ENCODE results near the gene MAJIN.
"Not testable (repeated sequence)": the region's sequence is repeated elsewhere in the genome, so short reads cannot be mapped to it uniquely, and the experiment has no call there.

Gene MAJIN

DNA sequence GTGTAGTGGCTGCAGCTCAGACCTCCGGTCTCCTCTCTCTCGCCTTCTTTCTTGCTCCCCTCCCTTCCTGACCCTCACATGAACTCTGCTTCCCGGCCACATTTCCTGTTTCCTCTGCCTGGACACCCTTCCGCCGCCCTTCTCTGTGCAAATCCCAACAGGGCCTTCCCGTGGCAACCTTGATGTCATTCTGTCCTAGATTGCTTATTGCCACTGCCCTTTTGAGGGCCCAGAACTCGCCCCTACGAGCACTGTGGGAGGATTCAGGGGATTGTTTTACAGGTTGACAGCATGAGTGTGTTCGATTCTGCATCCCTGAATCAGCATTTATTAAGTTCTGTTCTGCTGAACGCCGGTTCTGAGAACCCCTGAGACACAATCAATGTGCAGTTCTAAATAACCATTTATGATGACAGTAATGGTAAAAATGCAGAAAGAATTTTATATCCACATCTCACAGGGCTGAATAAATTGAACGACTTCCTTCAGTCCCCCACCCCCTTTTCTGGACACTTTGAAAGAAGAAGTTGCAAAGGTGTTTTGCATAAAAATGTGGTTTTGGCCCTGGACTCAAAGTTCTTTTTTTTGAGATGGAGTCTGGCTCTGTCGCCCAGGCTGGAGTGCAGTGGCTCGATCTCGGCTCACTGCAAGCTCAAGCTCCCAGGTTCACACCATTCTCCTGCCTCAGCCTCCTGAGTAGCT is 18.5 kb upstream of the MAJIN start:
- peak; percentile 50 for DNase-seq (ENCODE audit: low read depth)

DNA sequence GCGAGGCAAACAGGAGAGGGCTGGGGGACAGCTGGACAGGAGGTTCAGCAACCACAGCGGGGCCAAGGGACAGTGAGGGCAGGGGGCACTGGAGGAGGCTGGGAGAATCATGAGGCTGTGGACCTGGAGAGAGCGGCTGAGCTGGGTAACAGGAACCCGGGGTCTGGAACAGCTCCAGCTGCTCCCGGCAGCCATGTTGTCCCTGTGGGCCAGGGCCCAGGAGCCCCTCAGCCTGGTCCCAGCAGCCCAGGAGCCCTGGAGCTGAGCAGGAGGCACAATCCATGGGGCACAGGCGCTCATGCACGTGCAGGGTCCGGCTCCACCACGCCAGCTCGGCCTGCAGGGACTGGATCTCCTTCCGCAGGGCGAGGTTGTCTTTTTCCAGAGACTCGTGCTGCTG is 17.5 kb upstream of the MAJIN start:
- no peak for DNase-seq (ENCODE audit: low read depth)

DNA sequence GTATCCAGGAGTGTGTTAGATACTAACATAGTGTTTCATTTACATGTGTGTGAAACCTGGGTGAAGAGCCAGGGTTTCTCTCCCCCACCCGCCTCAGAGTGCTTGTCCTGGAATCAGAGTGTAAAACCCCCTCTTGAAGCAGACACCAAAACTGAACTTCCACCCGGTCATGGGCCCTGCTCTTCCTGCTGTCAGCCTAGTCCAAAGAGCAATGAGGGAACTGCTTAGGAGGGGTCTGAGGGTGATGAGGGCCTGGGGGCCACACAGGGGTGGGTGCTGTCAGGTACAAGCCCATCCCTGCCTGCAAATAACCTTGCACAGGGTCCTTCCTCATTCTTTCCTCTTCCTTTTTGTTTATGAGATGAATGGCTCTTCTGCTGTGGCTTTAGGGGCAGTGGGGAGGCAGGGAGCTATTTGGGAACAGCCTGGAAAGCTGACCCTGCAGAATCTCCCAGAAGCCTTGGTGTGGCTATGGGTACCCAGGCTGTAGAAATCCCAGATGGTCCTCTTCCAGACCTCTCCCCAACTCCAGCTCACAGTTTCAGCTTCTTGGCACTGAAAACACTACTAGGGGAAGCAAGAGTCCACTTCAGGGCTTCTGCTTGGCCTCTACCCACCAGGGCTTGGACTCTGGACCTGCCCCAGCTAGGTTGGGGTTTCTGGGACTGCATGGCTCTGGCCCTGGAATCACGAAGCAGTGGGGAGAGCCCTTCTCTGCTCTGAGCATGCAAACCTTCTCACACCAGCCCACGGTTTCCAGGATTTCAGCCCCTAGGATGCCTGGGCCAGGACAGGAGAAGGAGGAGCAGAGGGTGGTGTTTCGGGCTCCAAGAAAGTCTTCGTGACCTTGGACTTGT is 16.3 kb upstream of the MAJIN start:
- DNase-seq (ENCODE audit: low read depth) = no peak

- not testable (repeated sequence) for DNase-seq (ENCODE audit: low read depth)
These were observed 11.4 kb upstream of the MAJIN start for GRCh38 chr11:64983339-64983738.

DNA sequence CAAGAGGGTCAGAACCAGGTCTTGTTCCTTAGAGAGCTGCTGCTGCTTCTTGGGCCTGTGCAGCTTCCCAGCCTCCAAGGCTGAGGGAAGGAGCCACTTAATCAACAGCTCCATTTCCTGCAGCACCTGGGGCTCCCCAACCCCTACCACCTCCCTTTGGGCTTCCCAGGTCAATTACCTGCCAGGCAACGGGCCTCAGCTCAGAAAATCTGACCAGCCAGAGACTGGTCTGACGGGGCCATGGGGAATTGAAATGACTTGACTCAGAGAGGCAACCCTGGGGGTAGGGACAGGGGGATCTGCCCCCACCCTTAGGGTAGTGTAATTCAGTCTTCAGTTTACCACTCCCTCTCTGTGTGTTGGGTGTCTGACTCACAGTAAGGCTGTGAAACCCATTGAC is 4.7 kb upstream of the MAJIN start:
- DNase-seq (ENCODE audit: low read depth) = no peak

DNA sequence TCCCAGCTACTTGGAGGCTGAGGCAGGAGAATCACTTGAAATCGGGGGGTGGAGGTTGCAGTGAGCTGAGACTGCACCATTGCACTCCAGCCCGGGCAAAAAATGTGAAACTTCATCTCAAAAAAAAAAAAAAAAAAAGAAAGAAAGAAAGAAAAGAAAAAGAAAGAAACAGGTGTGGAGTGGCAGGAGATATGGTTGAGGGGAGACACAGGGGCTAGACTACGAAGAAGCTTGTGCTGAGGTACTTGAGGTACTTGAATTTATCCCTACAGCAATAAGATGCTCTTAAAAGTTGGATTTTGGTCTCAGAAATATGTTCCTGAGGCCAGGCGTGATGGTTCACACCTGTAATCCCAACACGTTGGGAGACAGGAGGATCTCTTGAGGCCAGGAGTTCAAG is 2.2 kb upstream of the MAJIN start:
- DNase-seq (ENCODE audit: low read depth) = no peak

DNA sequence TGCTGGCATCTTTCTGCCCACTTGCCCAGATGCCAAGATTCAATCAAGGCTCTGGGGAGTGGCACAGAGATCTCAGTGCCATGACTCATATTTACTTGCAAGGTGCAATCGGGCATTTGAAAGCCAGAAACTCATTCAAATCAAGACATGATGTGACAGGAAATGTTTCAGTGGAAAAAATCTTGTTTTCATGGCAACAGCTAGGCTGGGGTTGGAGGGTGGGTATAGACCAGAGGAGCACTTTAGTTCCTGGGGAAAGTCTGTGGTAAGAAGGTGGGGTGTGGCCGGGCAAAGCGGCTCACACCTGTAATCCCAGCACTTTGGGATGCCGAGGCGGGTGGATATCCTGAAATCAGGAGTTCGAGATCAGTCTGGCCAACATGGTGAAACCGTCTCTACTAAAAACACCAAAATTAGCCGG is 1.2 kb downstream of the MAJIN start:
- no peak for DNase-seq (ENCODE audit: low read depth)

DNA sequence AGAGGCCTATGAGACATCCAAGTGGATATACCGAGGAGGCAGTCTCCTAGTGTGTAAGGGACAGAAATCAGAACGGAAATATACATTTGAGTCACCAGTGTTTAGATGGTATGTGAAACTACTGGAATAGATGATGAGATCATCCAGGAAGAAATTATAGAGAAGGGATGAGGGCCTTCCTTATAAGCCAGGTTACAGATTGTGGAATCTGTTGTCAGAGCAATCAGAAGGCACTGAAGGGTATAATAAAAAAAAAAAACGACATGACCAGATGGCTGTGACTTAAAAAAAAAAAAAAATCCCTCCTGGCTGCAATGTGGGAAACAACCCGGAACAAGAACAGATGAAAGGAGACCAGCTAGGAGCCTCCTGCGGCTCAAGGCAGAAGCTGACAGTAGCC is 2.7 kb downstream of the MAJIN start:
- peak; percentile 55 for DNase-seq (ENCODE audit: low read depth)

GRCh38 chr11:64967375-64967774 is 4.5 kb downstream of the MAJIN start:
- DNase-seq (ENCODE audit: low read depth) = no peak

GRCh38 chr11:64963072-64963631 is 8.8 kb downstream of the MAJIN start:
- DNase-seq (ENCODE audit: low read depth) = no peak

GRCh38 chr11:64960719-64961118 is 11.2 kb downstream of the MAJIN start:
- DNase-seq (ENCODE audit: low read depth) = no peak

DNA sequence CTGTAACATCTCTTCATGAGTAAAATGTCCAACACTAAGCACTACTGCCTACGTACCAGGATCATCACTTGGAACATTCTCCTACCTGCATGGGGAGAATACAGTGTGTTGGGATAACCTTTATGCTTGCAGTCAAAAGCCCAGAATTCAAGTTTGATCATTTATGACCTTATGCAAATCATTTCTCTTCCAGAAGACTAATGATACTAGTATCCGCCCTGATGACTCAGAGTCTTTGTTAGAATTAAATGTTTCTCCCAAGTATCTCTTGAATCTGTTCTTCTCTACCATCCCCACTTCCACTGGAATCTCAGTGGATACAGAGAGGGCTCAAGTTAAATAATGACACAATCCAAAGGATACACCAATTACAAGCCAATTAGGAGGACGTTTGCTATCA is 12.4 kb downstream of the MAJIN start:
- no peak for DNase-seq (ENCODE audit: low read depth)

- DNase-seq (ENCODE audit: low read depth) = no peak
These were observed 17.7 kb downstream of the MAJIN start for GRCh38 chr11:64954201-64954600.

- no peak for DNase-seq (ENCODE audit: low read depth)
These were observed 20.4 kb downstream of the MAJIN start for GRCh38 chr11:64951529-64951928.

DNA sequence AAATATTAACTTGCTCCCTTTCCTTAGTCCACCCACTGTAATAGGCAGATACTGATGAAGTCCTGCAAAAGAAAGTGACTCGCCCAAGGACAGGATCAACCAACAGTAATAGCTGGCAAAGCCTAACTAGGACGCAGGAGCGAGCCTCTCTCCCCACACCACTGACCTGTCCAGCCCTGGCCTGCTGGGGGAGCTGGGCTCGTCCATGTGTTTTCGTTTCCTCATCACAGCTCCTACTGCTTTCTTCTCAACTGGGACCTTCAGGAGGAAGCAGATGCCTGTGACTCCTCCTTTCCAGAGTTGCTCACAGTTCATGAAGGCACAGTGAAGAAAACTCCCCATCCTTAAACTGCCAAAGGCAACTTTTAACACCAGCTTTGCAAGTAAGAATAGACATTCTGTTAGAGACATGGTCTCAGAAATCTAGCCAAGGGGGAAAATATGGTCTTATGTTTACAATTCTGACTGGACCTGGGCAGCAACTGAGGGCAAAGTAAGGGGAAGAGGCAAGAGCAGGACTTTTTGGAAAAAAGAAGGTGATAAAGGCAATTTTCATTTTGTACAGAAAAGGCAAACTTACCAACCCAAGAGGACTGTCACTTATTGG is 24.6 kb downstream of the MAJIN start:
- DNase-seq (ENCODE audit: low read depth) = peak; percentile 29

DNA sequence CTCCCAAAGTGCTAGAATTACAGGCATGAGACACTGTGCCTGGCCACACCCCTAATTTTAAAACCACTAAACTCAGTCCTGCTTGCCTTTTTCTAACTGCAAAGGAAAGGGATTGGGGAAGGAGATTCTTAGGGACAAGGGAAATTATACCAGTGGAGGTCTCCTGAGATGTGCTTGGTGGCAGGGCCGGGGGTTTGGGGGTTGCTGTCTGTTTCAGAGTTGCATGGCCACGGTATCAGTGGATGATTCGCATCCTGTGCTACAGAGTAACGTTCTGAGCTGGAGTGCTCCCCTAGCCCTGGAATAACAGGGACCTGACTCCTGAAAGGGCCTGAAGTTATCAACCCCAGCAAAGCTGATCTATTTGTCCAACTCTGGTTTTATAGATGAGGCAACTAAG is 35.4 kb downstream of the MAJIN start:
- no peak for DNase-seq (ENCODE audit: low read depth)

GRCh38 chr11:64935359-64936081 is 36.4 kb downstream of the MAJIN start, which contains the start of gene GPHA2:
TSS of gene GPHA2 (minus strand) at chr11:64935893. CDS start at chr11:64935460, 433 bp downstream.
- DNase-seq (ENCODE audit: low read depth) = peak; percentile 38

GRCh38 chr11:64934682-64935358 is 37.1 kb downstream of the MAJIN start:
- DNase-seq (ENCODE audit: low read depth) = no peak

GRCh38 chr11:64933935-64934681 is 37.8 kb downstream of the MAJIN start:
- DNase-seq (ENCODE audit: low read depth) = no peak

GRCh38 chr11:64933213-64933934 is 38.5 kb downstream of the MAJIN start:
- no peak for DNase-seq (ENCODE audit: low read depth)
